ENCODE measurements around the gene SLC7A14.
"Not testable (repeated sequence)": the region's sequence is repeated elsewhere in the genome, so short reads cannot be mapped to it uniquely, and the experiment has no call there.

SLC7A14 gene

DNA sequence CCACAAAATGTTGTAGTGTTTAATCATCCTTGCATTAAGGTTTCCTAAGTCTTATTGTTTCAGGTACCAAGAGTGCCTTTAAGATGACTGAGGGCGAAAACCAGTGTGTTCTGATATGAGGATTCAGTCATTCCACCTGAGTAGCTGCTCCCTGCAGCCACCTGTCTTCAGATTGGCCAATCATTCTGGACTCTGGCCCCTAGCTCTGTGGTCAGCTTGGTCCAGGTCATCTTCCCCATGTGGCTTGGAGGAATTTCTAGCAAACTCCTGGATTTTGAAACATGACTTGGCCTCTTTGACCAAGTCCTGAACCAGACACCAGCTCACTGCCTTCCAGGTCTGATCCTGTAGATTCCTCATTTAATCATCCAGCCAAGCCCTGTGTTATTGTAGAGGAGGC is 7.8 kb upstream of the SLC7A14 start:
- DNase-seq (ENCODE audit: extremely low read depth, low read depth): no peak
- TF ChIP-seq, protein P1, sequence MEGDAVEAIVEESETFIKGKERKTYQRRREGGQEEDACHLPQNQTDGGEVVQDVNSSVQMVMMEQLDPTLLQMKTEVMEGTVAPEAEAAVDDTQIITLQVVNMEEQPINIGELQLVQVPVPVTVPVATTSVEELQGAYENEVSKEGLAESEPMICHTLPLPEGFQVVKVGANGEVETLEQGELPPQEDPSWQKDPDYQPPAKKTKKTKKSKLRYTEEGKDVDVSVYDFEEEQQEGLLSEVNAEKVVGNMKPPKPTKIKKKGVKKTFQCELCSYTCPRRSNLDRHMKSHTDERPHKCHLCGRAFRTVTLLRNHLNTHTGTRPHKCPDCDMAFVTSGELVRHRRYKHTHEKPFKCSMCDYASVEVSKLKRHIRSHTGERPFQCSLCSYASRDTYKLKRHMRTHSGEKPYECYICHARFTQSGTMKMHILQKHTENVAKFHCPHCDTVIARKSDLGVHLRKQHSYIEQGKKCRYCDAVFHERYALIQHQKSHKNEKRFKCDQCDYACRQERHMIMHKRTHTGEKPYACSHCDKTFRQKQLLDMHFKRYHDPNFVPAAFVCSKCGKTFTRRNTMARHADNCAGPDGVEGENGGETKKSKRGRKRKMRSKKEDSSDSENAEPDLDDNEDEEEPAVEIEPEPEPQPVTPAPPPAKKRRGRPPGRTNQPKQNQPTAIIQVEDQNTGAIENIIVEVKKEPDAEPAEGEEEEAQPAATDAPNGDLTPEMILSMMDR (IDR thresholded peaks at IDR 0.05; ENCODE audit: low read depth, low read length): no peak

DNA sequence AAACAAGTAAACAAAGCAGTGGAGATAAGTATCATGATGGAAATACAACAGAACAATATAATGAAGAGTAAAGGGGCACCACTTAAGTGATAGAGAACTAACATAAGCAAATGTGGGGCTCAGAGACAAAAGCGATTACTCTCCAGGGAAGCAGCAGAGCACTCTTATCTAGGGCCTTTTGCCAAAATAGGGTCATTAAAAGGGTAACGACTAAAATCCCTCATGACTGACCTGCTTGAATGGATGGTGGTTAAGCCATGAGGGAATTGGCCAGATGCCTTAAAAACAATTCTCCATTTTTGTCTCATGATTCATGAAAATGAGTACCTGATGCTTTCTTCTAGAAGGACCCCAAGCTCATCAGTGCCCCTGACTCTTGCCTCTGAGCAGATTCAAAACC is 3.2 kb upstream of the SLC7A14 start:
- TF ChIP-seq, protein P1 (IDR thresholded peaks at IDR 0.05; ENCODE audit: low read depth, low read length): no peak
- DNase-seq (ENCODE audit: extremely low read depth, low read depth): no peak

DNA sequence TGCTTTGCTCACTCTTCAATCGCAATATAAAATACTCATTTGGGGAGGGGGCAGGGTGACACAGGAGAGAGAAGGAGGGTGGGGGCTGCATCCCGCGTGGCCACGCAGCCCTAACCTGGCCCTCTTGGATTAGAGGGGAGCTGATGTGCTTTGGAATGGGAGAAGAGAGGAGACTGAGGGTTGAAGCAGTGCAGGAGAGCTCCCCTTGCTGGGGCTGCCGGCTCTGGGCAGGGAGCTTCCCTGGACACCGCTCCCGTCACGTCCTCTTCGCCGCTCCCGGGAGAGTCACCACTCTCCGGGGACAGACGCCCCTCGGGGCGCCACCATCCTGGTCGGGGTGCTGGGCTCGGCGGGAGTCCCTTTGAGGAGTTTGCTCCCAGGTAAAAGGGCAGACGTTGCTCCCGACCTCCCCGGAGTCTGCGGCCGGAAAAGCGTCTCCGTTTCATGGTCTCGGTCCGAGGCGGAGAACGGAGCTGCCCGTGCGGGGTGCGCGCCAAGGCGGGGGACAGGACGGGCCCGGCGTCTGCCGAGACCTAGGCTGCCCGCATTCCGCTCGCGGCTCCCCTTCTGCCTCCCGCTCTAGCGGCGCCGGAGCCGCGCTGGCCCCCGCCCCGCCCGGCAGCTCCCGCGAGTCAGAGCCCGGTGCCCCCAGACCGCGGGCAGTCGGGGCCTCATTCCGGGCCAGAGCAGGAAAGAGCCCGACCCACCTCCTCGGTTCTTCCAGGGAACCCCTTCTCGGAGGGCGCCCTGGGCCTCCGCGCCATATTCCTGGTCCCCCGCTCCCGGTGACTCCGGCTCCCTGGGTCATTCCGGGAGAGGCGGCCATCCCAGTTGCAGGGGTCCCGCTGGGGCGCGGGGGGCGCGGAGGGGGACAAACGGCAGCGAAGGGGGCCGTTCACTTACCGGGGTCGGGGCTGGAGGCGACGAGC is 603 bp downstream of the SLC7A14 start:
- TF ChIP-seq, protein P1 (IDR thresholded peaks at IDR 0.05; ENCODE audit: low read depth, low read length): no peak
- no peak for DNase-seq (ENCODE audit: extremely low read depth, low read depth)

DNA sequence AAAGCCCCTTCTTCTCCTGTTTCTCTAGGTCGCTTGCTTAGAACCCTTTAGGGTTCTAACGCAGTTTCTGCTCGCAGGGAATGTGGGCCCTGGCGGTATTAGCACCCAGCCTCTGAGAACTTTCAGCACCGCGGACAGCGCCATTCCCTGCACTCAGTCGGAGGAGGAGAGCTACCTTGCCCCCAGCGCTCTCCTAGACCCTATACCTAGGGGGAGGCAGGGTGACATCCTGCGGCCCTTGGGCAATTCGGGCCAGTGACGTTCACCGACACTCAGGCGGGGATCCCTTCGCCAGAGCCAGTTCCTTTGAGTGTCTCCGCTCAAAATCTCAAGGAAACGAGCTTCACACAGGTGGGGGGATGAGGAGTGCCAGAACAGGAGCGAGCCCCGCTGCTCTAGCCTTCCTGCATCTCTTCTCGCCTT is 1.3 kb downstream of the SLC7A14 start:
- DNase-seq (ENCODE audit: extremely low read depth, low read depth): peak; percentile 20
- TF ChIP-seq, protein P1 (IDR thresholded peaks at IDR 0.05; ENCODE audit: low read depth, low read length): no peak; the same call in 1 of the 2 replicates

DNA sequence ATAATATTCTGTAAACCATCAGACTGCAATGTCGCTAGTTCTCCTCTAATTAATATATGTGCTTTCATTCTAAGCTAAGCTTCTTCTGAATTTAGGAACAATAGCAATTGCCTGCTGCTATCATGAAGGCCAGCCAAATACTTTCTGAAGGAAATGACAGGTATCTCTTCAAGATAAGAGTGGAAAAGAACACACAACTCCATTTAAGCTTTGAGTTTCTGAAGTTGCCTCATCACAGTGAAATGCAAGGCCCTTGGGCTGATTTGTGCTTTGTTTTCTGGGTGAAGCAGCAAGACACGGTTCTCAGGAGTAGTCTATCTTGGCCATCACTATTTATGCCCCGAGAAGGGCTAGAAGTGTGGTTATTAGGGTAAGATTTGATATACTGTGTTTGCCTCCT is 6.2 kb downstream of the SLC7A14 start:
- TF ChIP-seq, protein P1 (IDR thresholded peaks at IDR 0.05; ENCODE audit: low read depth, low read length): no peak

DNA sequence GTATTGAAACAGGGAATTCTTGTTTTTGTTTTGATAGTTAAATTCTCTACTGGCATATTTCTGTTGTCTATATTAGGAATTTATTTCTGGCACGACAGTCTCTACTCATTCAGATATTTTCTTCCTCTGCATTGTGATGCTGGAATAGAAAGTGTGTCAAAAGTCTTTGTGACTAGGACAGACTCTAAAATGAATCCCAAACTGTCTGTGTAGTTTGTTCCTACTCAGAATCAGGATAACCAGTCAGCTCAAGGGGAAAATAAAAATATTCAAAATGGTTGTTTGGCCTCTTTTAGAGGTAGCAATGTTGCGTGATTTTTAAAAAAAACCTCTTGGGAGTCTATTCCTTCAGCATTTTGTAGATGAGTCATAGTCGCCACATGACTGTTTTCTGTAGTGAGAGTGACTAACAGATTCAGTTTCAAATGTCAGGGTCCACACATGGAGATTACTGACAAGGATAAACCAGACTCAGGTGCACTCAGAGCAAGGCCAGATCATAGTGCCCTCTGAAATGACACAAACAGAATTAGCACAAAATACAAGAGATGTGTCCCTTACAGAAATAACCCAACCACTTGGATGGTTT is 13.1 kb downstream of the SLC7A14 start:
- TF ChIP-seq, protein P1 (IDR thresholded peaks at IDR 0.05; ENCODE audit: low read depth, low read length): no peak
- DNase-seq (ENCODE audit: extremely low read depth, low read depth): peak; percentile 45

More for the DNA sequence above, 6.2 kb downstream of the SLC7A14 start:
- no peak for DNase-seq (ENCODE audit: extremely low read depth, low read depth)

DNA sequence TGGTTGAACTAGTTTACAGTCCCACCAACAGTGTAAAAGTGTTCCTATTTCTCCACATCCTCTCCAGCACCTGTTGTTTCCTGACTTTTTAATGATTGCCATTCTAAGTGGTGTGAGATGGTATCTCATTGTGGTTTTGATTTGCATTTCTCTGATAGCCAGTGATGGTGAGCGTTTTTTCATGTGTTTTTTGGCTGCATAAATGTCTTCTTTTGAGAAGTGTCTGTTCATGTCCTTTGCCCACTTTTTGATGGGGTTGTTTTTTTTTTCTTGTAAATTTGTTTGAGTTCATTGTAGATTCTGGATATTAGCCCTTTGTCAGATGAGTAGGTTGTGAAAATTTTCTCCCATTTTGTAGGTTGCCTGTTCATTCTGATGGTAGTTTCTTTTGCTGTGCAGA is 18.3 kb downstream of the SLC7A14 start:
- not testable (repeated sequence) for DNase-seq (ENCODE audit: extremely low read depth, low read depth)

Measured in AG09319 (cell line).